A673 (cell line): ENCODE measurements around the gene CLCN2. TPM values are rescaled to one million over a fixed set of nuclear protein-coding genes. Genes with fewer than 3 reads are reported as not detected.

Source experiments
- BruUV-seq: library from RNA; stranded (reverse); fragments of 400-500 nt; replicated peaks from 2 replicates; lab custom pipeline; 2021; lab: Mats Ljungman, UMichigan
- CTCF ChIA-PET: fragments of 300-600 bp; sonication (Branson Sonifier 250); formaldehyde crosslinking; loops from one replicate; lab custom pipeline; 2022; ENCODE audit warnings: antibody characterized with exemption; lab: Charles Lee
- POLR2A ChIA-PET: fragments of 300-600 bp; sonication (Branson Sonifier 250); formaldehyde crosslinking; loops from one replicate; lab custom pipeline; 2022; ENCODE audit warnings: antibody characterized with exemption; ENCODE audit not compliant: low non-redundant PET; lab: Charles Lee
- DNase-seq: peaks from one replicate; pipeline ENCODE4 v3.0.0-alpha.2; 2015; ENCODE audit warnings: low spot score
- H3K27ac ChIP-seq: fragments of 200-600 bp; sonication (generic); 2 replicates; pipeline ENCODE4 v1.5.1; 2016; ENCODE audit warnings: mixed run types, low read depth, mild to moderate bottlenecking, mixed read lengths, antibody characterized with exemption, low read length; ENCODE audit not compliant: poor library complexity, severe bottlenecking
- H3K27me3 ChIP-seq: fragments of 200-600 bp; sonication (generic); replicated peaks from 2 replicates; pipeline ENCODE4 v1.6.1; 2017; ENCODE audit warnings: mixed run types, low read depth, mild to moderate bottlenecking, mixed read lengths, antibody characterized with exemption, low read length; ENCODE audit not compliant: insufficient read depth, poor library complexity
- H3K36me3 ChIP-seq: fragments of 200-600 bp; sonication (generic); 2 replicates; pipeline ENCODE4 v1.6.1; 2016; ENCODE audit warnings: mixed run types, mild to moderate bottlenecking, mixed read lengths, antibody characterized with exemption, low read length; ENCODE audit not compliant: insufficient read depth, poor library complexity, severe bottlenecking
- H3K4me1 ChIP-seq: fragments of 200-600 bp; sonication (generic); 2 replicates; pipeline ENCODE4 v1.6.1; 2017; ENCODE audit warnings: mixed run types, mild to moderate bottlenecking, mixed read lengths, antibody characterized with exemption, low read length; ENCODE audit not compliant: insufficient read depth, poor library complexity, severe bottlenecking
- H3K4me3 ChIP-seq: fragments of 200-600 bp; sonication (generic); 2 replicates; pipeline ENCODE4 v1.5.1; 2016; ENCODE audit warnings: low read depth, mixed run types, mild to moderate bottlenecking, mixed read lengths, low read length; ENCODE audit not compliant: poor library complexity, severe bottlenecking
- H3K9me3 ChIP-seq: fragments of 200-600 bp; sonication (generic); 2 replicates; pipeline ENCODE4 v1.6.1; 2016; ENCODE audit warnings: mixed run types, low read depth, mild to moderate bottlenecking, mixed read lengths, antibody characterized with exemption, low read length; ENCODE audit not compliant: poor library complexity, severe bottlenecking
- EZH2 ChIP-seq: fragments of 200-600 bp; sonication (generic); IDR thresholded peaks from 2 replicates; pipeline ENCODE4 v1.6.1; 2017; ENCODE audit warnings: borderline replicate concordance, low read depth, mild to moderate bottlenecking, mixed read lengths, antibody characterized with exemption, low read length; ENCODE audit not compliant: poor library complexity, severe bottlenecking
- intact Hi-C: fragments of 100-400 bp; cut with micrococcal nuclease; formaldehyde crosslinking; loops from one replicate; pipeline ENCODE4 v1.10.0; 2022; ENCODE audit not compliant: unreplicated experiment
- total RNA-seq: library from RNA; stranded (reverse); gene quantifications from 2 replicates; pipeline ENCODE4 v1.2.3, GENCODE V29; 2021
- TF ChIP-seq, protein P1 (sequence below): fragments of 300-800, 200-600 bp; sonication (generic); conservative IDR thresholded peaks from 2 replicates; pipeline ENCODE4 v1.5.1; 2017; ENCODE audit warnings: low read depth, mild to moderate bottlenecking, antibody characterized with exemption, low read length, moderate library complexity, mixed read lengths

The CLCN2 gene
- total RNA-seq, 1 experiment from 2014 or later: 11.2 TPM

GRCh38 chr3:184405075-184406030 lies 43.9 kb upstream of the CLCN2 start:
- TF ChIP-seq EZH2: no peak
- TF ChIP-seq, protein P1, sequence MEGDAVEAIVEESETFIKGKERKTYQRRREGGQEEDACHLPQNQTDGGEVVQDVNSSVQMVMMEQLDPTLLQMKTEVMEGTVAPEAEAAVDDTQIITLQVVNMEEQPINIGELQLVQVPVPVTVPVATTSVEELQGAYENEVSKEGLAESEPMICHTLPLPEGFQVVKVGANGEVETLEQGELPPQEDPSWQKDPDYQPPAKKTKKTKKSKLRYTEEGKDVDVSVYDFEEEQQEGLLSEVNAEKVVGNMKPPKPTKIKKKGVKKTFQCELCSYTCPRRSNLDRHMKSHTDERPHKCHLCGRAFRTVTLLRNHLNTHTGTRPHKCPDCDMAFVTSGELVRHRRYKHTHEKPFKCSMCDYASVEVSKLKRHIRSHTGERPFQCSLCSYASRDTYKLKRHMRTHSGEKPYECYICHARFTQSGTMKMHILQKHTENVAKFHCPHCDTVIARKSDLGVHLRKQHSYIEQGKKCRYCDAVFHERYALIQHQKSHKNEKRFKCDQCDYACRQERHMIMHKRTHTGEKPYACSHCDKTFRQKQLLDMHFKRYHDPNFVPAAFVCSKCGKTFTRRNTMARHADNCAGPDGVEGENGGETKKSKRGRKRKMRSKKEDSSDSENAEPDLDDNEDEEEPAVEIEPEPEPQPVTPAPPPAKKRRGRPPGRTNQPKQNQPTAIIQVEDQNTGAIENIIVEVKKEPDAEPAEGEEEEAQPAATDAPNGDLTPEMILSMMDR: no peak
- Histone ChIP-seq H3K4me1 (no peaks in the 10 kb centered on the region), H3K36me3 (no peaks in the 10 kb centered on the region), H3K9me3 (no peaks in the 10 kb centered on the region), H3K27ac (no peak overlapping the region), H3K27me3 (peaks cover 9% of the 10 kb centered on the region), H3K4me3 (no peak overlapping the region)
- intact Hi-C loops: no loop called here
- BruUV-seq: no TSS peak
- ChIA-PET POLR2A (interaction anchor here (0.6 kb wide), 1 partner anchor 290 kb away, joined by 3 read pairs; no protein-coding TSS in a partner anchor), CTCF (no interaction called here)
- DNase-seq: no peak

DNA sequence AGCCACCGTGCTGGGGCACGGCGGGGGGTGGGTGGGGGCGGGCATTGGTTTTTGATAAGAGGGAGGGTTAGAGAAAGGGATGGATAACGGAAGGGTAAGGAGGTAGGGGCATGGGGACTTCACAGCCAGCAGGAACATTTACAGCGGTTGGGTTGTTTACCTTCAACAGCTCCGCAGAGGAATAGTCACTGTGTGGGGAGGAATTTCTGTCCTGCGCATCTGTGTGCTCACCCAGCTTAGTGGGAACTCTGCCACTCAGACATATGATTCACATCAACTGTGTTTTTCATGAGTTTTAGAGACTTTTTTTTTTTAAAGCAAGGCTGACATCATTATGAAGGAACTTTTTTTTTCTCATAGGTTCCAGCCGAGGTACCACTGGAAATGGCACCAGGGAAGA lies 38.0 kb upstream of the CLCN2 start:
- ChIA-PET POLR2A (no interaction called here), CTCF (interaction anchor here (0.7 kb wide), 1 partner anchor 156 kb away, joined by 4 read pairs; no protein-coding TSS in a partner anchor)
- DNase-seq: no peak
- H3K4me1 ChIP-seq: no peaks in the 10 kb centered on the region
- H3K27ac ChIP-seq: no peak overlapping the region
- peaks cover 15% of the 10 kb centered on the region for H3K27me3 ChIP-seq
- no peak overlapping the region for H3K4me3 ChIP-seq
- no peak for TF ChIP-seq EZH2
- TF ChIP-seq, protein P1: no peak
- no TSS peak for BruUV-seq
- H3K9me3 ChIP-seq: no peaks in the 10 kb centered on the region
- no peaks in the 10 kb centered on the region for H3K36me3 ChIP-seq
- intact Hi-C loops: no loop called here

DNA sequence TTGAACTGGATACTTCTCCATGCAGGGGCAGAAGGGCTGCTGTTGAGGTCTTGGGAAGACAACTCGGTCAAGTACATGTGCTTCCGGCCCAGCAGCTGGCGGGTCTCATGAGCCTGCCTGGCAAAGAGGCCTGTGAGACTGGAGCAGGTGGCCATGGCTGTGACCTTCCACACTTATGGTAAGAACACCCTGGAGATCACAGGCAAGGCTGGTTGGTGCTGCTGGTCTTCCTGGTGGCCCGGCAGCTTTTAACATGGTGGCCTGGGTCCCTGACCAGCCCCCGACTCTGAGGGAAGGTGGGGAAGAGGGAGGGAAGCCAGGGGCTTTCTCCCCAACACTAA lies 33.9 kb upstream of the CLCN2 start:
- H3K4me1 ChIP-seq: no peaks in the 10 kb centered on the region
- no peak overlapping the region for H3K27ac ChIP-seq
- H3K36me3 ChIP-seq: no peaks in the 10 kb centered on the region
- ChIA-PET CTCF (no interaction called here), POLR2A (no interaction called here)
- no peak overlapping the region for H3K4me3 ChIP-seq
- intact Hi-C loops: no loop called here
- peaks cover 6% of the 10 kb centered on the region for H3K27me3 ChIP-seq
- BruUV-seq: no TSS peak
- no peak for DNase-seq
- H3K9me3 ChIP-seq: no peaks in the 10 kb centered on the region
- TF ChIP-seq EZH2: no peak
- TF ChIP-seq, protein P1: no peak
